ENCODE data around the gene TMPRSS11E. TPM values are rescaled to one million over a fixed set of nuclear protein-coding genes. Genes with fewer than 3 reads are reported as not detected.
"Not testable (repeated sequence)": the region's sequence is repeated elsewhere in the genome, so short reads cannot be mapped to it uniquely, and the experiment has no call there.

Gene TMPRSS11E
- total RNA-seq, 1 experiment from 2014 or later = 1.9 TPM

DNA sequence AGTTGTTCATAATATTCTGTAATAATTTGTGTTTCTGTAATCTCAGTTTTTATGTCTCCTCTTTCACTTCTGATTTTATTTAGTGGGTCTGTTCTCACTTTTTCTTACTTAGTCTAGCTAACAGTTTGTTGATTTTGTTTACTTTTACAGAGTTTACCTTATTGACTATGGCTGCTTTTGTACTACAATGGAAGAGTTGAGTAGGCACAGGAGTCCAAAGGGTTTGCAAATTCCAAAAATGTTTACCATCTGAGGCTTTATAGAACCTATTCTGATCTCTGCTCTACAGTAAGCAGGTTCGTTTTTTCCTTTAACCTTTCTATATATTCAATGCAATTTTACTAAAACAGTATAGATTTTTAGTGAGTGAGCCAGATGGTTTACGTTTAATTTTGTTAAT lies 73.7 kb downstream of the TMPRSS11E start (continued):
- TF ChIP-seq, protein P1, sequence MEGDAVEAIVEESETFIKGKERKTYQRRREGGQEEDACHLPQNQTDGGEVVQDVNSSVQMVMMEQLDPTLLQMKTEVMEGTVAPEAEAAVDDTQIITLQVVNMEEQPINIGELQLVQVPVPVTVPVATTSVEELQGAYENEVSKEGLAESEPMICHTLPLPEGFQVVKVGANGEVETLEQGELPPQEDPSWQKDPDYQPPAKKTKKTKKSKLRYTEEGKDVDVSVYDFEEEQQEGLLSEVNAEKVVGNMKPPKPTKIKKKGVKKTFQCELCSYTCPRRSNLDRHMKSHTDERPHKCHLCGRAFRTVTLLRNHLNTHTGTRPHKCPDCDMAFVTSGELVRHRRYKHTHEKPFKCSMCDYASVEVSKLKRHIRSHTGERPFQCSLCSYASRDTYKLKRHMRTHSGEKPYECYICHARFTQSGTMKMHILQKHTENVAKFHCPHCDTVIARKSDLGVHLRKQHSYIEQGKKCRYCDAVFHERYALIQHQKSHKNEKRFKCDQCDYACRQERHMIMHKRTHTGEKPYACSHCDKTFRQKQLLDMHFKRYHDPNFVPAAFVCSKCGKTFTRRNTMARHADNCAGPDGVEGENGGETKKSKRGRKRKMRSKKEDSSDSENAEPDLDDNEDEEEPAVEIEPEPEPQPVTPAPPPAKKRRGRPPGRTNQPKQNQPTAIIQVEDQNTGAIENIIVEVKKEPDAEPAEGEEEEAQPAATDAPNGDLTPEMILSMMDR (IDR thresholded peaks at IDR 0.05) = no peak
- TF ChIP-seq ELF4 (CRISPR knock-in tag; IDR thresholded peaks at IDR 0.05; ENCODE audit: low read depth) (no peak), EMX1 (CRISPR knock-in tag; IDR thresholded peaks at IDR 0.05) (no peak), NFATC4 (CRISPR knock-in tag; IDR thresholded peaks at IDR 0.05) (no peak), TEAD4 (CRISPR knock-in tag; IDR thresholded peaks at IDR 0.05) (no peak)

DNA sequence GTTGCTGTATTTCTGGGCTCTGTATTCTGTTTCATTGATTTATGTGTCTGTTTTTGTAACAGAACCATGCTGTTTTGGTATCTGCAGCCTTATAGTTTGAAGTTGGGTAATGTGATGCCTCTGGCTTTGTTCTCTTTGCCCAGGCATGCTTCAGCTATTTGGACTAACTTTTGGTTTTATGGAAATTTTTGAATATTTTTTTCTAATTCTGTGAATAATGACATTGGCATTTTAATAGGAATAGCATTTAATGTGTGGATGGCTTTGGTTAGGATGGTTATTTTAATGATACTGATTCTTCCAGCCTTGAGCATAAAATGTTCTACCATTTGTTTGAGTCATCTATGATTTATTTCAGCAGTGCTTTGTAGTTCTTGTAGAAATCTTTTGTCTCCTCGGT lies 75.0 kb downstream of the TMPRSS11E start:
- H3K27ac Mint-ChIP-seq; H3K4me3 Mint-ChIP-seq; ATAC-seq; H3K27me3 Mint-ChIP-seq (ENCODE audit: low read depth); H3K36me3 Mint-ChIP-seq; CTCF ChIA-PET; DNase-seq (ENCODE audit: low spot score); POLR2A ChIA-PET; H3K4me1 Mint-ChIP-seq; H3K9me3 Mint-ChIP-seq: not testable (repeated sequence)

DNA sequence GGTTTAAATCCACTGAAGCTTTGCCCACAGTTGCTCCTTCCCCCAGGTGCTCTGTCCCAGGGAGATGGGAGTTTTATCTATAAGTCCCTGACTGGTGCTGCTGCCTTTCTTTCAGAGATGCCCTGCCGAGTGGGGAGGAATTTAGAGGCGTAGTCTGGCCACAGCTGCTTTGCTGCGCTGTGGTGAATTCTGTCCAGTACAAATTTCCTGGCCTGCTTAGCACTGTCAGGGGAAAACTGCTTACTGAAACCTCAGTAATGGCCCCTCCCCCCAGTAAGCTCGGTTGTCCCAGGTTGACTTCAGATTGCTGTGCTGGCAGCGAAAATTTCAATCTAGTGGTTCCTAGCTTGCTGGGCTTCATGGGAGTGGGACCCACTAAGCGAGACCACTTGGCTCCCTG lies 88.7 kb downstream of the TMPRSS11E start:
- H3K27me3 Mint-ChIP-seq (ENCODE audit: low read depth) = no peaks in the 10 kb centered on the region
- no peak for DNase-seq (ENCODE audit: low spot score)
- TF ChIP-seq JUN (CRISPR knock-in tag; IDR thresholded peaks at IDR 0.05) = no peak
- TF ChIP-seq PRRX2 (CRISPR knock-in tag; IDR thresholded peaks at IDR 0.05) = no peak
- no peak for TF ChIP-seq MXD4 (CRISPR knock-in tag; IDR thresholded peaks at IDR 0.05; ENCODE audit: borderline replicate concordance)
- no peak for TF ChIP-seq ESRRA (CRISPR knock-in tag; IDR thresholded peaks at IDR 0.05; ENCODE audit: borderline replicate concordance)
- no peak for TF ChIP-seq ZNF317 (CRISPR knock-in tag; IDR thresholded peaks at IDR 0.05; ENCODE audit: borderline replicate concordance, low read depth)
- TF ChIP-seq ETV6 (CRISPR knock-in tag; IDR thresholded peaks at IDR 0.05) = no peak
- no peak for TF ChIP-seq ZBTB21 (CRISPR knock-in tag; IDR thresholded peaks at IDR 0.05; ENCODE audit: borderline replicate concordance)
- TF ChIP-seq, protein P2, sequence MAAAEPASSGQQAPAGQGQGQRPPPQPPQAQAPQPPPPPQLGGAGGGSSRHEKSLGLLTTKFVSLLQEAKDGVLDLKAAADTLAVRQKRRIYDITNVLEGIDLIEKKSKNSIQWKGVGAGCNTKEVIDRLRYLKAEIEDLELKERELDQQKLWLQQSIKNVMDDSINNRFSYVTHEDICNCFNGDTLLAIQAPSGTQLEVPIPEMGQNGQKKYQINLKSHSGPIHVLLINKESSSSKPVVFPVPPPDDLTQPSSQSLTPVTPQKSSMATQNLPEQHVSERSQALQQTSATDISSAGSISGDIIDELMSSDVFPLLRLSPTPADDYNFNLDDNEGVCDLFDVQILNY (CRISPR knock-in tag; IDR thresholded peaks at IDR 0.05) = no peak
- TF ChIP-seq ZNF423 (CRISPR knock-in tag; IDR thresholded peaks at IDR 0.05) = no peak
- TF ChIP-seq, protein P3, sequence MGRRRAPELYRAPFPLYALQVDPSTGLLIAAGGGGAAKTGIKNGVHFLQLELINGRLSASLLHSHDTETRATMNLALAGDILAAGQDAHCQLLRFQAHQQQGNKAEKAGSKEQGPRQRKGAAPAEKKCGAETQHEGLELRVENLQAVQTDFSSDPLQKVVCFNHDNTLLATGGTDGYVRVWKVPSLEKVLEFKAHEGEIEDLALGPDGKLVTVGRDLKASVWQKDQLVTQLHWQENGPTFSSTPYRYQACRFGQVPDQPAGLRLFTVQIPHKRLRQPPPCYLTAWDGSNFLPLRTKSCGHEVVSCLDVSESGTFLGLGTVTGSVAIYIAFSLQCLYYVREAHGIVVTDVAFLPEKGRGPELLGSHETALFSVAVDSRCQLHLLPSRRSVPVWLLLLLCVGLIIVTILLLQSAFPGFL (CRISPR knock-in tag; IDR thresholded peaks at IDR 0.05; ENCODE audit: borderline replicate concordance) = no peak
- no peak for TF ChIP-seq EMX1 (CRISPR knock-in tag; IDR thresholded peaks at IDR 0.05)
- TF ChIP-seq TP53 (CRISPR knock-in tag; IDR thresholded peaks at IDR 0.05) = no peak
- H3K4me1 Mint-ChIP-seq = no peaks in the 10 kb centered on the region
- no peak overlapping the region for H3K4me3 Mint-ChIP-seq
- H3K36me3 Mint-ChIP-seq = no peaks in the 10 kb centered on the region
- H3K9me3 Mint-ChIP-seq = no peaks in the 10 kb centered on the region
- no peak overlapping the region for H3K27ac Mint-ChIP-seq
- ChIA-PET POLR2A (no interaction called here), CTCF (no interaction called here)
- ATAC-seq = no peak

DNA sequence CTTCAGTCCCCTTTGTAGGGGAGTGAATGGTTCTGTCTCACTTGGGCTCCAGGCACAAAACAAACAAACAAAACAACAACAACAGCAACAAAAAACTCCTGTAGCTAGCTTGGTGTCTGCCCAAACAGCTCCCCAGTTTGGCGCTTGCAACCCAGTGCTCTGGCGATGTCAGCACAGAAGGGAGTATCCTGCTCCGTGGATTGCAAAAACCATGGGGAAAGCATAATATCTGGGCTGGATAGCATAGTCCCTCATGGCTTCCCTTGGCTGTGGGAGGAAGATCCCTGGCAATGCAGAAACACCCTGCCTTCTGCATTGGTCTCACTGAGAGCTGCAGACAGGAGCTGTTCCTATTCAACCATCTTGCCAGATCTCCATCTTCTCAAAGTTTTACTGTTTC lies 89.1 kb downstream of the TMPRSS11E start:
- TF ChIP-seq, protein P4, sequence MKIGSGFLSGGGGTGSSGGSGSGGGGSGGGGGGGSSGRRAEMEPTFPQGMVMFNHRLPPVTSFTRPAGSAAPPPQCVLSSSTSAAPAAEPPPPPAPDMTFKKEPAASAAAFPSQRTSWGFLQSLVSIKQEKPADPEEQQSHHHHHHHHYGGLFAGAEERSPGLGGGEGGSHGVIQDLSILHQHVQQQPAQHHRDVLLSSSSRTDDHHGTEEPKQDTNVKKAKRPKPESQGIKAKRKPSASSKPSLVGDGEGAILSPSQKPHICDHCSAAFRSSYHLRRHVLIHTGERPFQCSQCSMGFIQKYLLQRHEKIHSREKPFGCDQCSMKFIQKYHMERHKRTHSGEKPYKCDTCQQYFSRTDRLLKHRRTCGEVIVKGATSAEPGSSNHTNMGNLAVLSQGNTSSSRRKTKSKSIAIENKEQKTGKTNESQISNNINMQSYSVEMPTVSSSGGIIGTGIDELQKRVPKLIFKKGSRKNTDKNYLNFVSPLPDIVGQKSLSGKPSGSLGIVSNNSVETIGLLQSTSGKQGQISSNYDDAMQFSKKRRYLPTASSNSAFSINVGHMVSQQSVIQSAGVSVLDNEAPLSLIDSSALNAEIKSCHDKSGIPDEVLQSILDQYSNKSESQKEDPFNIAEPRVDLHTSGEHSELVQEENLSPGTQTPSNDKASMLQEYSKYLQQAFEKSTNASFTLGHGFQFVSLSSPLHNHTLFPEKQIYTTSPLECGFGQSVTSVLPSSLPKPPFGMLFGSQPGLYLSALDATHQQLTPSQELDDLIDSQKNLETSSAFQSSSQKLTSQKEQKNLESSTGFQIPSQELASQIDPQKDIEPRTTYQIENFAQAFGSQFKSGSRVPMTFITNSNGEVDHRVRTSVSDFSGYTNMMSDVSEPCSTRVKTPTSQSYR (CRISPR knock-in tag; IDR thresholded peaks at IDR 0.05) = no peak
- CTCF ChIA-PET = no interaction called here
- H3K27ac Mint-ChIP-seq = no peak overlapping the region

DNA sequence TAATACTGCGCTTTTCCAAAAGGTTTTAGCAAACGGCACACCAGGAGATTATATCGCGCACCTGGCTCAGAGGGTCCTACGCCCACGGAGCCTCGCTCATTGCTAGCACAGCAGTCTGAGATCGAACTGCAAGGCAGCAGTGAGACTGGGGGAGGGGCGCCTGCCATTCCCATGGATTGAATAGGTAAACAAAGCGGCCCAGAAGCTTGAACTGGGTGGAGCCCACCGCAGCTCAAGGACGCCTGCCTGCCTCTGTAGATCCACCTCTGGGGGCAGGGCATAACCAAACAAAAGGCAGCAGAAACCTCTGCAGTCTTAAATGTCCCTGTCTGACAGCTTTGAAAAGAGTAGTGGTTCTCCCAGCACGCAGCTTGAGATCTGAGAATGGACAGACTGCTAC lies 95.5 kb downstream of the TMPRSS11E start:
- H3K4me3 Mint-ChIP-seq; H3K4me1 Mint-ChIP-seq; ATAC-seq; H3K27ac Mint-ChIP-seq; H3K9me3 Mint-ChIP-seq; H3K27me3 Mint-ChIP-seq (ENCODE audit: low read depth); DNase-seq (ENCODE audit: low spot score); POLR2A ChIA-PET; CTCF ChIA-PET; H3K36me3 Mint-ChIP-seq: not testable (repeated sequence)

More for the DNA sequence above, 89.1 kb downstream of the TMPRSS11E start:
- POLR2A ChIA-PET = no interaction called here
- DNase-seq (ENCODE audit: low spot score) = no peak
- Mint-ChIP-seq H3K9me3 (no peaks in the 10 kb centered on the region), H3K27me3 (ENCODE audit: low read depth) (no peaks in the 10 kb centered on the region), H3K4me3 (no peak overlapping the region), H3K4me1 (no peaks in the 10 kb centered on the region), H3K36me3 (no peaks in the 10 kb centered on the region)
- ATAC-seq = no peak
